ENCODE results near the gene HES3.

The HES3 gene

GRCh38 chr1:6274102-6274501 lies 30.1 kb downstream of the HES3 start:
- Histone ChIP-seq H4K20me1 (ENCODE audit: insufficient read depth, low read length) (no peaks in the 10 kb centered on the region), H3K9me3 (ENCODE audit: insufficient read depth, low read length) (no peaks in the 10 kb centered on the region), H3K9ac (ENCODE audit: low read length) (no peak overlapping the region), H3K27me3 (ENCODE audit: low read depth, low read length) (no peaks in the 10 kb centered on the region), H3K79me2 (ENCODE audit: low read length) (no peaks in the 10 kb centered on the region), H3K27ac (ENCODE audit: low read length) (no peak overlapping the region), H3K4me3 (ENCODE audit: low read length) (no peak overlapping the region), H2AFZ (ENCODE audit: low read depth, low read length) (no peak overlapping the region), H3K4me2 (ENCODE audit: low read length) (no peak overlapping the region), H3K4me1 (ENCODE audit: low read length) (no peaks in the 10 kb centered on the region), H3K36me3 (replicated peaks; ENCODE audit: low read depth, low read length) (no peaks in the 10 kb centered on the region)
- TF ChIP-seq, protein P1, sequence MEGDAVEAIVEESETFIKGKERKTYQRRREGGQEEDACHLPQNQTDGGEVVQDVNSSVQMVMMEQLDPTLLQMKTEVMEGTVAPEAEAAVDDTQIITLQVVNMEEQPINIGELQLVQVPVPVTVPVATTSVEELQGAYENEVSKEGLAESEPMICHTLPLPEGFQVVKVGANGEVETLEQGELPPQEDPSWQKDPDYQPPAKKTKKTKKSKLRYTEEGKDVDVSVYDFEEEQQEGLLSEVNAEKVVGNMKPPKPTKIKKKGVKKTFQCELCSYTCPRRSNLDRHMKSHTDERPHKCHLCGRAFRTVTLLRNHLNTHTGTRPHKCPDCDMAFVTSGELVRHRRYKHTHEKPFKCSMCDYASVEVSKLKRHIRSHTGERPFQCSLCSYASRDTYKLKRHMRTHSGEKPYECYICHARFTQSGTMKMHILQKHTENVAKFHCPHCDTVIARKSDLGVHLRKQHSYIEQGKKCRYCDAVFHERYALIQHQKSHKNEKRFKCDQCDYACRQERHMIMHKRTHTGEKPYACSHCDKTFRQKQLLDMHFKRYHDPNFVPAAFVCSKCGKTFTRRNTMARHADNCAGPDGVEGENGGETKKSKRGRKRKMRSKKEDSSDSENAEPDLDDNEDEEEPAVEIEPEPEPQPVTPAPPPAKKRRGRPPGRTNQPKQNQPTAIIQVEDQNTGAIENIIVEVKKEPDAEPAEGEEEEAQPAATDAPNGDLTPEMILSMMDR (IDR thresholded peaks at IDR 0.05; ENCODE audit: low read depth, low read length): no peak
- TF ChIP-seq EZH2phosphoT487 (IDR thresholded peaks at IDR 0.05; ENCODE audit: low read depth): no peak

DNA sequence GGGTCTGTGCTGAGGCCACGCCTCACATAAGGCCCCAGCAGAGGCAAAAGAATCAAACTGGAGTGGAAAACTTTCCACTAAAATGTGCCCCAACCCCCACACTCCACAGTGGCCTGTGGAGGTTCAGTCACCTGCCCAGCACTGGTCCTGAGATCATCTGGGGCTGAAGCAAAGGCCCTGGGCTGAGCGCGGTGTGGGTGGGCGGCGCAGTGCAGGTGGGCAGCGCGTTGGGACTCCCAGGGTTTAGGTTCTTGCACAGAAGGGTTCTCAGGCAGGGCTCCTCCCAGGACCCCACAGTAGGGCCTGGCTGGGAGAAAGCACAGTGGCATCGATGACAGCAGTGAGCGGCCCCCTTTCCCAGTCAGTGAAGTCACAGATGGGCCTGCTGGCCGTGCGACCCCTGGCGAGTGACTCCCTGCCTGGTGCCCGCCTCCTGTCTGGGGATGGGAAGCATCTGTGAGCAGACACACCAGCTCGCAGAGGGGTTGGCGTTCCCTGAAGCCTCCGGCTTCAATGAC lies 30.7 kb downstream of the HES3 start:
- H3K4me1 ChIP-seq (ENCODE audit: low read length): no peaks in the 10 kb centered on the region
- no peak overlapping the region for H3K4me3 ChIP-seq (ENCODE audit: low read length)

GRCh38 chr1:6275826-6276782 lies 32.1 kb downstream of the HES3 start:
- Histone ChIP-seq H2AFZ (ENCODE audit: low read depth, low read length) (no peak overlapping the region), H3K27ac (ENCODE audit: low read length) (no peak overlapping the region), H3K4me1 (ENCODE audit: low read length) (no peaks in the 10 kb centered on the region), H3K79me2 (ENCODE audit: low read length) (no peaks in the 10 kb centered on the region), H3K4me3 (ENCODE audit: low read length) (no peak overlapping the region), H3K9me3 (ENCODE audit: insufficient read depth, low read length) (no peaks in the 10 kb centered on the region), H3K36me3 (replicated peaks; ENCODE audit: low read depth, low read length) (no peaks in the 10 kb centered on the region), H3K9ac (ENCODE audit: low read length) (no peak overlapping the region), H4K20me1 (ENCODE audit: insufficient read depth, low read length) (no peaks in the 10 kb centered on the region), H3K27me3 (ENCODE audit: low read depth, low read length) (no peaks in the 10 kb centered on the region), H3K4me2 (ENCODE audit: low read length) (no peak overlapping the region)
- TF ChIP-seq, protein P1 (IDR thresholded peaks at IDR 0.05; ENCODE audit: low read depth, low read length): no peak
- no peak for TF ChIP-seq EZH2phosphoT487 (IDR thresholded peaks at IDR 0.05; ENCODE audit: low read depth)

More for the DNA sequence above, 30.7 kb downstream of the HES3 start:
- H3K36me3 ChIP-seq (replicated peaks; ENCODE audit: low read depth, low read length): no peaks in the 10 kb centered on the region
- no peaks in the 10 kb centered on the region for H3K27me3 ChIP-seq (ENCODE audit: low read depth, low read length)
- H3K9me3 ChIP-seq (ENCODE audit: insufficient read depth, low read length): no peaks in the 10 kb centered on the region
- H3K27ac ChIP-seq (ENCODE audit: low read length): no peak overlapping the region
- H3K4me2 ChIP-seq (ENCODE audit: low read length): no peak overlapping the region
- no peaks in the 10 kb centered on the region for H4K20me1 ChIP-seq (ENCODE audit: insufficient read depth, low read length)
- H3K9ac ChIP-seq (ENCODE audit: low read length): no peak overlapping the region
- TF ChIP-seq EZH2phosphoT487 (IDR thresholded peaks at IDR 0.05; ENCODE audit: low read depth): no peak
- TF ChIP-seq, protein P1 (IDR thresholded peaks at IDR 0.05; ENCODE audit: low read depth, low read length): no peak
- H3K79me2 ChIP-seq (ENCODE audit: low read length): no peaks in the 10 kb centered on the region
- H2AFZ ChIP-seq (ENCODE audit: low read depth, low read length): no peak overlapping the region

DNA sequence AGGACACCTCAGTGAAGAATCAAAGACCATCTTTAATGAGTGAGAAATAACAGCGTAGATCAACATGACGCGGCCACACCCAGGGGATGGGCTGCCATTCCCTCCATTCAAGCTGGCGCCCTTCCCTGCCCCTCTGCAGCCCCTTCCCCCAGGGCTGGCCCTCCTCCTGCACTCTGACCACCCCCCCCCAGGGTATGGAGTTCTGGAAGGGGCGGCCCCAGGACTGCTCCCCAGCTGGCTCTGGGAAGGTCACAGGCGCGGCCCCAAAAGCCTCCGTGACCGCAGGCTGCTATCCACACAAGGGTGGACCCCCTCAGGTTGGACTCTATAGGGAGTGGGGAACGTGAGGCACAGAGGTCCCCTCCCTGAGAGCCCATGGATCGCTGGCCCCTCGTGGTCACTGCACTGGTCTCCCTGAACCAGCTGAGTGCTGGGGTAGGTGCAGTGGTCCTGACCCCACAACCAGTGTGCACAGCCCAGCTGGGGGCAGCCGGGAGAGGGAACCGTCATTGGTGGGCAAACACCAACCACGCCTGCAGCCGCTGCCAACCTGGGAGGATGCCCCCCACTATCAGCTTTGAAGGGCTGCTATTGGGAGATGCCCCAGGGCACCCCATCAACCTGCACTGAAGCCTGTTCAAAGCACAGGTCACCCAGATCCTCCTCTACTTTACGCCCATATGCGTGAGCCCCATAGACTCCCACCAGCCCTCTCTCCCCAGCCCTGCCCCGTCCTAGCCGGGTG lies 33.0 kb downstream of the HES3 start:
- no peak overlapping the region for H3K9ac ChIP-seq (ENCODE audit: low read length)
- no peak overlapping the region for H3K27ac ChIP-seq (ENCODE audit: low read length)
- no peaks in the 10 kb centered on the region for H3K27me3 ChIP-seq (ENCODE audit: low read depth, low read length)
- H2AFZ ChIP-seq (ENCODE audit: low read depth, low read length): no peak overlapping the region
- TF ChIP-seq, protein P1 (IDR thresholded peaks at IDR 0.05; ENCODE audit: low read depth, low read length): no peak
- TF ChIP-seq EZH2phosphoT487 (IDR thresholded peaks at IDR 0.05; ENCODE audit: low read depth): no peak
- no peaks in the 10 kb centered on the region for H3K9me3 ChIP-seq (ENCODE audit: insufficient read depth, low read length)
- no peaks in the 10 kb centered on the region for H3K4me1 ChIP-seq (ENCODE audit: low read length)
- no peaks in the 10 kb centered on the region for H4K20me1 ChIP-seq (ENCODE audit: insufficient read depth, low read length)
- H3K36me3 ChIP-seq (replicated peaks; ENCODE audit: low read depth, low read length): no peaks in the 10 kb centered on the region
- H3K4me2 ChIP-seq (ENCODE audit: low read length): no peak overlapping the region
- no peak overlapping the region for H3K4me3 ChIP-seq (ENCODE audit: low read length)
- no peaks in the 10 kb centered on the region for H3K79me2 ChIP-seq (ENCODE audit: low read length)

Data from OCI-LY3 (cell line).